HAP-1 (cell line): ENCODE results near the gene NUDT13.

Experiments
- DNase-seq, 2 experiments: peaks; one replicate each; pipeline ENCODE4 v3.0.0-alpha.2; 2016 to 2020; ENCODE audit warnings: low spot score in 2 of 2
- H3K27me3 ChIP-seq: fragments of 250-450 bp; sonication (Bioruptor Pico); 2 replicates; pipeline ENCODE4 v1.5.1; 2020; ENCODE audit warnings: low read depth, mild to moderate bottlenecking, moderate library complexity
- H3K36me3 ChIP-seq: fragments of 250-450 bp; sonication (Bioruptor Pico); replicated peaks from 2 replicates; pipeline ENCODE4 v1.5.1; 2020; ENCODE audit warnings: mild to moderate bottlenecking
- H3K4me1 ChIP-seq: fragments of 250-450 bp; sonication (Bioruptor Pico); 2 replicates; pipeline ENCODE4 v1.5.1; 2020; ENCODE audit warnings: mild to moderate bottlenecking
- H3K4me3 ChIP-seq: fragments of 250-450 bp; sonication (Bioruptor Pico); 2 replicates; pipeline ENCODE4 v1.5.1; 2020; ENCODE audit warnings: mild to moderate bottlenecking, moderate library complexity
- H3K9me3 ChIP-seq: fragments of 250-450 bp; sonication (Bioruptor Pico); 2 replicates; pipeline ENCODE4 v1.5.1; 2020; ENCODE audit warnings: mild to moderate bottlenecking, moderate library complexity
- in situ Hi-C: fragments of 300-500 bp; cut with MboI; formaldehyde crosslinking; loops from 3 replicates; pipeline ENCODE4 v1.14.3; 2020; ENCODE audit warnings: low sequenced_read_pairs, inconsistent platforms, mixed read lengths

NUDT13 gene

GRCh38 chr10:73161662-73162061 is 51.4 kb downstream of the NUDT13 start:
- Histone ChIP-seq H3K27me3 (no peaks in the 10 kb centered on the region), H3K36me3 (peaks cover 34% of the 10 kb centered on the region), H3K9me3 (no peaks in the 10 kb centered on the region), H3K4me3 (no peak overlapping the region), H3K4me1 (no peaks in the 10 kb centered on the region)
- DNase-seq: no peak
- in situ Hi-C loops: no loop called here

GRCh38 chr10:73163096-73163495 is 52.8 kb downstream of the NUDT13 start:
- no peak for DNase-seq
- in situ Hi-C loops: no loop called here
- peaks cover 26% of the 10 kb centered on the region for H3K36me3 ChIP-seq

GRCh38 chr10:73166972-73167371 is 56.7 kb downstream of the NUDT13 start:
- peak overlapping the region; percentile 88 for H3K4me3 ChIP-seq
- H3K9me3 ChIP-seq: no peaks in the 10 kb centered on the region
- DNase-seq: no peak
- in situ Hi-C loops: no loop called here
- peaks cover 20% of the 10 kb centered on the region for H3K36me3 ChIP-seq
- H3K4me1 ChIP-seq: no peaks in the 10 kb centered on the region
- H3K27me3 ChIP-seq: no peaks in the 10 kb centered on the region

More at GRCh38 chr10:73163096-73163495, 52.8 kb downstream of the NUDT13 start:
- Histone ChIP-seq H3K9me3 (no peaks in the 10 kb centered on the region), H3K4me1 (no peaks in the 10 kb centered on the region), H3K4me3 (no peak overlapping the region), H3K27me3 (no peaks in the 10 kb centered on the region)

GRCh38 chr10:73167458-73167782 is 57.2 kb downstream of the NUDT13 start:
- no peak for DNase-seq
- in situ Hi-C loops: no loop called here
- peak overlapping the region; percentile 88 for H3K4me3 ChIP-seq
- peaks cover 2% of the 10 kb centered on the region for H3K4me1 ChIP-seq
- H3K27me3 ChIP-seq: no peaks in the 10 kb centered on the region
- H3K9me3 ChIP-seq: no peaks in the 10 kb centered on the region
- peaks cover 18% of the 10 kb centered on the region for H3K36me3 ChIP-seq

GRCh38 chr10:73167783-73168464 is 57.7 kb downstream of the NUDT13 start, which contains the start of the genes ECD and FAM149B1:
TSS of gene ECD (minus strand) at chr10:73168008. CDS start at chr10:73163937, 4,071 bp downstream.
TSS of gene FAM149B1 (plus strand) at chr10:73168119. CDS start at chr10:73168340, 221 bp downstream.
- in situ Hi-C loops: no loop called here
- Histone ChIP-seq H3K4me3 (peak within 1 kb of the TSS; percentile 88), H3K36me3 (peaks cover 13% of the 10 kb centered on the region), H3K4me1 (peaks cover 3% of the 10 kb centered on the region), H3K27me3 (no peaks in the 10 kb centered on the region), H3K9me3 (no peaks in the 10 kb centered on the region)
- peak; percentile 90 to 95 for DNase-seq

GRCh38 chr10:73168465-73168803 is 58.2 kb downstream of the NUDT13 start:
- no peaks in the 10 kb centered on the region for H3K9me3 ChIP-seq
- in situ Hi-C loops: no loop called here
- peak overlapping the region; percentile 88 for H3K4me3 ChIP-seq
- peaks cover 8% of the 10 kb centered on the region for H3K36me3 ChIP-seq
- no peak for DNase-seq
- no peaks in the 10 kb centered on the region for H3K27me3 ChIP-seq
- H3K4me1 ChIP-seq: peaks cover 3% of the 10 kb centered on the region

GRCh38 chr10:73169320-73169719 is 59.1 kb downstream of the NUDT13 start:
- H3K9me3 ChIP-seq: no peaks in the 10 kb centered on the region
- in situ Hi-C loops: no loop called here
- no peak for DNase-seq
- H3K27me3 ChIP-seq: no peaks in the 10 kb centered on the region
- peaks cover 4% of the 10 kb centered on the region; the same call in 1 of the 2 replicates for H3K36me3 ChIP-seq
- H3K4me1 ChIP-seq: peaks cover 3% of the 10 kb centered on the region
- no peak overlapping the region for H3K4me3 ChIP-seq

- no peak for DNase-seq
- peaks cover 3% of the 10 kb centered on the region for H3K4me1 ChIP-seq
- H3K36me3 ChIP-seq: no peaks in the 10 kb centered on the region; the same call in none of the 2 replicates
- in situ Hi-C loops: no loop called here
- H3K9me3 ChIP-seq: no peaks in the 10 kb centered on the region
- H3K4me3 ChIP-seq: no peak overlapping the region
- H3K27me3 ChIP-seq: no peaks in the 10 kb centered on the region
These were observed 62.6 kb downstream of the NUDT13 start for GRCh38 chr10:73172867-73173266.

- in situ Hi-C loops: no loop called here
- H3K4me1 ChIP-seq: peaks cover 3% of the 10 kb centered on the region
These were observed 64.1 kb downstream of the NUDT13 start for GRCh38 chr10:73174148-73174925.

More at GRCh38 chr10:73174148-73174925, 64.1 kb downstream of the NUDT13 start:
- no peaks in the 10 kb centered on the region for H3K9me3 ChIP-seq
- H3K36me3 ChIP-seq: no peaks in the 10 kb centered on the region; the same call in 1 of the 2 replicates
- H3K27me3 ChIP-seq: no peaks in the 10 kb centered on the region
- no peak for DNase-seq
- H3K4me3 ChIP-seq: no peak overlapping the region
